GM19023 (cell line): Measurements from ENCODE around the gene APBA2.

Experiments used
- ATAC-seq: cut with Tn5 transposase; IDR thresholded peaks from one replicate; pipeline ENCODE4 v1.9.1; 2021; ENCODE audit warnings: mild to moderate bottlenecking, moderate library complexity; ENCODE audit not compliant: unreplicated experiment

The APBA2 gene

DNA sequence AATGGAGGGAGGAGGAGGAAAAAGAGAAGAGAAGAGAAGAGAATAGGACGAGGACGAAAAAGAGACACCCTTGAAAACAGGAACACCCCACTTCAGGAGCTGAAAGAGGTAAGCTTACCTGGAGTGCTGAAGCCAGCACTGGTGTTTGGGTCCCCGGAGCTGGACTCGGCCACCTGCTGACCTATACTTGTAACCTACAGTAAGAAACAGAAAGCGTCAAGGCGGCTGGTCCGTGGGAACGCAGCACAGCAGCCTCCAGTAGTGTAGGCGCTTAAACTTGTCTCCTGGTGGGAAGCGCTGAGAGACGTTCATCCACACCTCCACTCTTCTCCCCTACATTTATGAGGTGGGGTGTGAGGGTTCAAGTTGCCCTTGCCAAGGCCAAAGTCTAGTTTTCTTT is 242.9 kb downstream of the APBA2 start:
- ATAC-seq = no peak

GRCh38 chr15:29129221-29129620 is 243.4 kb downstream of the APBA2 start:
- no peak for ATAC-seq

GRCh38 chr15:29129926-29130325 is 244.2 kb downstream of the APBA2 start:
- ATAC-seq = no peak

GRCh38 chr15:29130476-29130875 is 244.7 kb downstream of the APBA2 start:
- ATAC-seq = no peak

DNA sequence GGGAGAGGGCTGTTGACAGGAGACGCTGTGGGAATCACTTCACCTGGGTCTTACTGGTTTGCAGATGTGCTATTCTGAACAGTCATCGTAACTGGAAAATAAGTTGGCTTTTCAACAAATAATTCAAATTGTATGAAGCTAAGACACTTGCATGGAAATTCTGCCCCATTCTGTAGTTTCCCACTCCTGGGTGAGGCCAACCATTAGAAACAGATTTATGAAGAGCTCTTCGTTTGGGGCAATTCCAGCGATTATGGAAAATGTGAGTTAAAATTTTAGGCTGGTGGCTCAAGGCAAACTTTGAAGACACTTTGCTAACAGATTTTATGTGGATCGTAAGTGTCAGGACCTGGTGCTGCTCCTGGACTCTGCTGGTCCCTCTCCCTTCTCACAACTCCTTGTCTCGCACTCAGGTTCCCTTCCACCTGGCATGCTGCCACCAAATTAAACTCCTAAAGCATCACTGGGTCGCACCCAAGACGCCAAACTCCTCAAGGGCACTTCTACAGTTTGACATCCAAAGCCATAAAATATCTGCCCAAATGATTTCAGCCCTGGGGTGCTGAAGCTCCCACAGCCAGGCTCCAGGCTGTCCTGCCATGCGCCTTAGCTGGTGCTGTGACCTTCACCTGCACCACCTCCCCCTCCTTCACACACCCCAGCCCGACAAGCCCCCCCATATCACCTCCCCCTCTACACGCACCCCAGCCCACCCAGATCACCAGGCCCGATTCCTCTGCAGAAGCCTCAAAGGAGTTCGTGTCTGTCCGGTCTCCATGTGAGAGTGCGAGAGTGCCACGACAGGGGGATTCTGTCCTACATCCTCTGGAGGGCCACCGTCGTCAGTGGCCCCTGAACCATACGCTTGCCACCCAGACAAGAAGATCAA is 245.4 kb downstream of the APBA2 start:
- no peak for ATAC-seq

GRCh38 chr15:29131840-29132420 is 246.2 kb downstream of the APBA2 start:
- ATAC-seq = no peak

DNA sequence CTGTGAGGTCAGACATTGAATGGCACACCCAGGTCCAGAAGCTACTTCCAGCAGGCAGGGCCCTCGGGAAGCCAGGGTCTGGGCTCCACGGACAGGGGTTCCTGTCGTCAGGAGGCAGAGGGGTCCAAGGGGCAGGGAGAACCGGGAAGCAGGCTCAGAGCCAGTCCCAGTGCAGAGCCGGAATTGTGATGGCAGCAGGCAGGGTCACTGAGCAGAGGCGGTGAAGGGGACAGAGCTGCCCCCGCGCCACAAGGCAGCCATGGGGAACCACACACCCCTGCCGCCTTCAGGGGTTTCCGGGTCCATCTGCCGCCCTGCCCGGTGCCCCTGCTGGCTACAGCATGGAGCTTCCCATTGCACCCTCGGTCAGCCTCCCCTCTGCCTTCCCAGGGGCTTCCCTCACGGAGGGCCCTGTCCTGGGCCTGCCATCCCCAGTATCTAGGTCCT is 247.0 kb downstream of the APBA2 start:
- no peak for ATAC-seq

- ATAC-seq = no peak
Measured at GRCh38 chr15:29133321-29133720, 247.5 kb downstream of the APBA2 start.

GRCh38 chr15:29133791-29134190 is 248.0 kb downstream of the APBA2 start:
- no peak for ATAC-seq

DNA sequence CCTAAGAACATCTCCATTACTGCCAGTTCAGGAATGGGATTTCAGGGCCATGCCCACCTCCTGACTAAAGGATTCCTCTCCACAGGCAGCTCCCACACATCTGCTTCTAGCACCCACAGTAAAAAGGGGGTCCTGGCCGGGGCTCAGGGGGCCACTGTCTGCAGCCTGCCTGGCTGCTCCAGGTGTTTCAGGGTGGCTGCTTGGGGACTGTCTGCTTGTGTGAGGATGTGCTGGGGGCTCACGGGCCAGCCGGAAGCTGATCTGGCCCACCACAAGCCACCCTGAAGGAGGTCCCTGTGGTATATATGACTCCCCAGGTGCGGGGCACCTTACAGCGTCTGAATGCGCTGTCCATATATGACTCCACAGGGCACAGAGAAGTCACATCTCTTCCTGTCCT is 248.5 kb downstream of the APBA2 start:
- no peak for ATAC-seq

- no peak for ATAC-seq
Measured at GRCh38 chr15:29134641-29135308, 249.0 kb downstream of the APBA2 start.

DNA sequence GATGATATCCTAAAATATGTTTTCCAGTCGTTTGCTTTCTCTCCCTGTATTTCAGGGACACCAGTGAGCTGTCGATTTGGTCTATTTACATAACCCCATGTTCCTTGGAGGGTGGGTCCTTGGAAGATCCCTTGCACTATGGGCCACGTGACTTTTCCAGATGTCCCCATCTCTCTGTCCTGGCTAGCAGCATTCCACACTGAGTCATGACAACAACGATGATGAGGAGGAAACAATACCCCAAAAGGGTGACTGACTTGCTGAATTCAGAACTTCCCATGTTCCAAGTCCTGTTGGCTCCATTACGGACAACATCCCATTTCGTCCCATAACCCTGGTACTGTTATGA is 249.5 kb downstream of the APBA2 start:
- ATAC-seq = no peak

DNA sequence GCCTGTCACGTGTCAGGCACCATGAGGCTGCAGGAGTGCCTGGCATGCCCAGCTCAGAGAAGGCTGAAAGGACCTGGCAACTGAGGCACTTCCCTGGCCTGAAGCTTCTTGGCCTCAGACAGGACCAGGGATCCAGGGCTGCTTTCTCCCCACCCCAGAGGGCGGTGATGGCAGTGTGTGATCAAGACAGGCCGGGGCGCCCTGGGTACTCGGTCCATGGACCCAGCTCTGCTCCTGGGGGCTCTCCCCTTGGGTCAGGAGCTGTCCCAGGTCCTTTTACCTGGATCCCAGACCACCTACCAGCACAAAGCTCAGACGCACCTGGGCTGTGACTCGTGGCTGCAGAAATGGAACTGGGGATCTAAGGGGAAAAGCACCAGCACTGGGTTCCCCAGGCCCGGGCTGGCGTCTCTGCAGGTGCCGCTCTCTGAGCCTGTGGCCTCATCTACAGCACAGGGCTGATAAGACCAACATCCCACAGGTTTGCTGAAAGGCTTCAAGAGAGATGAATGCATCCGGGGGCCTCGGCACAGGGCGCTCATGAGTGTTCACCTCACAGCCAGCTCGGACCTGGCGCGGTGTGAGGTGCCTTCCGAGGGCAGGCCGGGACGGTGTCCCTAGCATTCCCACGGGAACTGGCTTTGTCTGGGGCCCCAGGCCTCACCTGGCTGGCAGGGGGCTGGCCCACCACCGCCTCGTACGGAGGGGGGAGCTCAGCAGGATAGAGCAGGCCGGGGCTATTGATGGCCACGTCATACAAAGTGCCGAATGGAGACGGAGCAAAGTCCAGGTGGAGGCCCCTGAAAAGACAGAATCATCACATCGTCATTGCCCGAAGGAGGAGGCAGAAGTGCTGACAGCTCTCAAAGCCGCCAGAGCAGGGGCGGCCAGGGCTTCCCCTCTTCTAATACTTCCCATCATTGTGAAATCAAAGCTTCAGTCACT is 250.2 kb downstream of the APBA2 start:
- ATAC-seq = no peak

DNA sequence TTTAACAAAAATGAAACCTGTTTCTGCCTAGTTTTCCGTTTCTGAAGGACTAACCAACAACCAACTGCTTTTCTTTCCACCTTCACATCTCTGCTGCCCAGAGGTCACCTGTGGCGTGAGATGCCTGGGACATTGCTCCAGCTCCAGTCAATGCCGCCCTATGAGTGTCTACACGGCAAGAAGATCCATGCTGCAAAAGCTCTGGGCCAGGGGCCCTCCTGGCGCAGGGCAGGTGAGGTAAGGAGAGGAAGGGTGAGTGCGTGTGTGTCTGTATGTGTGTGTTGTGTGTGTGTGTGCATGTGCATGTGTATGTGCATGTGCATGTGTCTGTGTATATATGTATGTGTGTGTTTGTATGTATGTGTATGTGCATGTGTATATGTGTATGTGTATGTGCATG is 252.5 kb downstream of the APBA2 start:
- no peak for ATAC-seq

- ATAC-seq = no peak
Measured at GRCh38 chr15:29139072-29139471, 253.3 kb downstream of the APBA2 start.

- peak; percentile 67 for ATAC-seq
Measured at GRCh38 chr15:29139540-29140459, 254.0 kb downstream of the APBA2 start.

DNA sequence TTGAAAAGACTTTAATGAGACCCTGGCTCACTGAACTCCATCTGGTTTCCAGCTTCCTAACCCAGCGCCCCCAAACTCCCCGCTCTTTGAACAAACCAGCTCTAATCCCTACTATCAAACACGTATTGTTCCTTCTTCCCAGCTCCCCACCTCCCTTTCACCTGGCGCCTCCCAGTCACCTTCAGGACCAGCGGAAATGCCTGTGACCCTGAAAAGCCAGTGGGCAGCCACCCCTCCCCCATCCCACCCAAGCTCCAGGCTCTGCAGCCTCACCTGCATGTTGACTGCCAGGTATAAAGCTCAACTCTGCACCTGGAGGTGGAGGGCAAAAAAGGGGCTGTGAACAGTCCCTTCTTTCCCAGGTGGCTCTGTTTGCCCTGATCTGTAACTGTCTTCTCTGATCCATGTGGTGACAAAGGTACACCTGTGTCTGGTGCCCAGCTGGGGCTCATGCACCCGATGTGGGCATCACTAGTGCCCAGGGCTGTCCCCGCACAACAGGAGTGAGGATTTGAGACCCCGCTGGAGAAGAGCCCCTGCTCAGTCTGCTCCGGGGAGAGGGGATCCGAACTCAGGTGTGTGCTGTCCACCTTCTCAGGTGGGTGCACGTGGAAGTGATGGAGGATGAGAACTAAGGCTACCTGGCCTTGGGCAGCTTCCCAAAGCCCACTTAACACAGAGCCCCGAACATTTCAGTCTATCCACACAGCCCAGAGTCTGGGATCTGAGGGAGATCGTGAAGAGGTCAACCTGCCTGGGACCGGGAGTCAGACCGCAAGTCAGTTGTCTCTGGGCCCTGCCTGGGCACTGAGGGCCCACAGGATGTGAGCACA is 254.9 kb downstream of the APBA2 start:
- no peak for ATAC-seq

- no peak for ATAC-seq
Measured at GRCh38 chr15:29141308-29142128, 255.7 kb downstream of the APBA2 start.
